HG03097 (cell line): ENCODE results near the gene CD40.

Experiments used
- ATAC-seq: cut with Tn5 transposase; IDR thresholded peaks from one replicate; pipeline ENCODE4 v1.9.1; 2021; ENCODE audit not compliant: unreplicated experiment, low FRiP score

The CD40 gene

GRCh38 chr20:46121184-46121930 is 3.2 kb downstream of the CD40 start:
- ATAC-seq: no peak

GRCh38 chr20:46122071-46122470 is 4.0 kb downstream of the CD40 start:
- no peak for ATAC-seq

GRCh38 chr20:46122516-46123481 is 4.7 kb downstream of the CD40 start:
- no peak for ATAC-seq

GRCh38 chr20:46123482-46124245 is 5.5 kb downstream of the CD40 start:
- no peak for ATAC-seq

- no peak for ATAC-seq
These were observed 8.4 kb downstream of the CD40 start for GRCh38 chr20:46126440-46127056.

GRCh38 chr20:46127396-46128010 is 9.4 kb downstream of the CD40 start:
- ATAC-seq: no peak

- ATAC-seq: no peak
These were observed 10.4 kb downstream of the CD40 start for GRCh38 chr20:46128310-46129151.

GRCh38 chr20:46129955-46130481 is 11.9 kb downstream of the CD40 start:
- no peak for ATAC-seq

- ATAC-seq: no peak
These were observed 12.4 kb downstream of the CD40 start for GRCh38 chr20:46130534-46130933.

- ATAC-seq: no peak
These were observed 13.3 kb downstream of the CD40 start for GRCh38 chr20:46131396-46131795.

GRCh38 chr20:46132705-46133120 is 14.6 kb downstream of the CD40 start:
- ATAC-seq: no peak

GRCh38 chr20:46133886-46134654 is 16.0 kb downstream of the CD40 start:
- ATAC-seq: no peak

GRCh38 chr20:46134716-46135115 is 16.6 kb downstream of the CD40 start:
- no peak for ATAC-seq

GRCh38 chr20:46135856-46136633 is 17.9 kb downstream of the CD40 start:
- ATAC-seq: no peak

- no peak for ATAC-seq
These were observed 19.7 kb downstream of the CD40 start for GRCh38 chr20:46137816-46138215.

GRCh38 chr20:46139266-46139889 is 21.3 kb downstream of the CD40 start:
- ATAC-seq: no peak

- no peak for ATAC-seq
These were observed 21.9 kb downstream of the CD40 start for GRCh38 chr20:46139908-46140482.
